ENCODE data around the gene FCF1.

Gene FCF1, protein sequence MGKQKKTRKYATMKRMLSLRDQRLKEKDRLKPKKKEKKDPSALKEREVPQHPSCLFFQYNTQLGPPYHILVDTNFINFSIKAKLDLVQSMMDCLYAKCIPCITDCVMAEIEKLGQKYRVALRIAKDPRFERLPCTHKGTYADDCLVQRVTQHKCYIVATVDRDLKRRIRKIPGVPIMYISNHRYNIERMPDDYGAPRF

GRCh38 chr14:74712499-74713394 is at the start of gene FCF1, which contains the start of gene AREL1:
Gene FCF1 (plus strand): TSS chr14:74713144. CDS start chr14:74713198, 54 bp downstream.
Gene AREL1 (minus strand): TSS chr14:74713080. CDS start chr14:74685615, 27,465 bp downstream.
- DNase-seq (ENCODE audit: low read depth in 2 of 3, low spot score in 2 of 3), result peak; percentile 40 to 63 (median 61)

GRCh38 chr14:74663884-74664283 is 49.1 kb upstream of the FCF1 start:
- DNase-seq (ENCODE audit: low read depth in 2 of 3, low spot score in 2 of 3), result no peak

GRCh38 chr14:74664717-74665116 is 48.2 kb upstream of the FCF1 start:
- DNase-seq (ENCODE audit: low read depth in 2 of 3, low spot score in 2 of 3), result no peak

GRCh38 chr14:74667758-74668157 is 45.2 kb upstream of the FCF1 start:
- DNase-seq (ENCODE audit: low read depth in 2 of 3, low spot score in 2 of 3), result no peak

GRCh38 chr14:74669256-74669655 is 43.7 kb upstream of the FCF1 start:
- no peak for DNase-seq (ENCODE audit: low read depth in 2 of 3, low spot score in 2 of 3)

DNA sequence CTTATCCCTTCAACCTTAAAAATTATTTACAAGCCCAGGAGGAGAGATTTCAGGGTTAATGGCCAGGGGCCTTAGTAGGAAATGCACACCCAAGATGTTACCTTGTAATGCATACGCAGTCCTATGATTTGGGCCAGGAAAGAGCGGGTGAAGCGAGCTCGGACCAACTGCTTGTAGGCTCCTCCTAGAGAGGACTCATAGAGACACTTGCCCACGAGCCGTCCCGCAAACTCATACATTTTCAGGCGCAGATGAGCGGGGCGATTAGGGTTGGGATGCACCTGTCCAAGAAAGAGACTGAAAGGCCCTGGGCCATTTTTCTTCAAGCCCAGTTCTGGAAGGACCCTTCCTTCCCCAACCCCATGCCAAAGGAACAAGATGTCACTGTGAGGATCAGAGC is 43.1 kb upstream of the FCF1 start:
- no peak for DNase-seq (ENCODE audit: low read depth in 2 of 3, low spot score in 2 of 3)

GRCh38 chr14:74670726-74671411 is 42.1 kb upstream of the FCF1 start:
- no peak for DNase-seq (ENCODE audit: low read depth in 2 of 3, low spot score in 2 of 3)

DNA sequence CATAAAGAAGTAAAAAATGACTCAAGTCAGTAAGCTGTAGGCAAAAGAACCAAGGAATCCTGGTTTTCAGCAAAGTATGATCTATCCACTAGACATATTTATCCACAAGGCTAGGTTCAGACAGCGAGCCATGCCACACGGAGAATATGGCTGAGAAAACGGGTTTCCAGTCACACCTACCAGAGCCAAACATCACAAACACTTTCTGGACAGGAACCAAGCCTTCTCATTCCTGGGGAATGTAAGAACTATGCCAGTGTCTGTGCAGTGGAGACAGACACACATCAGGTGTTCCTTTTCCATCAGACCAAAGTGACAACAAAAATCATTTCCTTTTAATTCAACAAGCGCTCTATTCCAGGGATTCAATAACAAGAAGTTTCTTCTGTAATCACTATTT is 41.2 kb upstream of the FCF1 start:
- DNase-seq (ENCODE audit: low read depth in 2 of 3, low spot score in 2 of 3), result no peak

GRCh38 chr14:74673768-74674167 is 39.2 kb upstream of the FCF1 start:
- DNase-seq (ENCODE audit: low read depth in 2 of 3, low spot score in 2 of 3), result no peak

- no peak for DNase-seq (ENCODE audit: low read depth in 2 of 3, low spot score in 2 of 3)
Observed at GRCh38 chr14:74675219-74675618, 37.7 kb upstream of the FCF1 start.

- DNase-seq (ENCODE audit: low read depth in 2 of 3, low spot score in 2 of 3), result no peak
Observed at GRCh38 chr14:74682169-74682952, 30.6 kb upstream of the FCF1 start.

- no peak for DNase-seq (ENCODE audit: low read depth in 2 of 3, low spot score in 2 of 3)
Observed at GRCh38 chr14:74683406-74683805, 29.5 kb upstream of the FCF1 start.

DNA sequence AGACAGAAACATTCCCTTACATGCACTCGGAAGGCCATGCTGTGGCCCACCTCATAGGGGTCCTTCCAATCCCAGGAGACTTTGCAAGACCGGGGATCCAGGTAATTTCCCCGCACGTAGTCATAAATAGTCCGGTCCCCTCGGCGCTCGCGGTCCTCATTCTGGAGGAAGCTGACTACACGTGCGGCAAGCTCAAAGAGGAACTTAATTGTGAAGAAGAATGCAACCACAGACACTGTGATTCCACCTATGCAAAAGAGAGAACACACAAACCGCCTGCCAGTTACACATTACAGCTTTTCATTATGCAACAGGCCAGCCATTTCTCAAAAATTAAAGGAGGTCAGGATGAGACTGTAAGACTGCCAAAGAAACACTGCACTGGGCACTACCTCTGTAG is 28.5 kb upstream of the FCF1 start:
- no peak for DNase-seq (ENCODE audit: low read depth in 2 of 3, low spot score in 2 of 3)

DNA sequence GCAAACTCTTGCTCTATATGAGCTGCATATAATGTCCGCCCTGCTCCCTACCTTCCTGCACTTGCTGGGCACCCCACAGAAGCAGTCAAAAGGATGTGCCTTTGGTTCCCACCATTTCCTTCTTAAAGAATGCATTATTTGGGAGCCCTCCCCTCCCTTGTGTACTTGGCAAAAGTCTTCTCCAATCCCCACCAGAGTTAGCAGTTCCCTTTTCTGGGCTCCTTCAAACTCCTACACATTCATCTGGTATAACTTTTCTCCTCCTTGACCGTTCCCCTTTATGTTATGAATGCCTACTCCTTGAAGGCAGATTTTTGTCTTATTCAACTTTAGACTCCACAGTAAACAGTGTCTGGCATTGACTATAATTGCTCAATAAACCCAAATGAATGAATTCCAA is 27.9 kb upstream of the FCF1 start:
- DNase-seq (ENCODE audit: low read depth in 2 of 3, low spot score in 2 of 3), result no peak

- no peak for DNase-seq (ENCODE audit: low read depth in 2 of 3, low spot score in 2 of 3)
Observed at GRCh38 chr14:74685921-74686678, 26.8 kb upstream of the FCF1 start.

- no peak for DNase-seq (ENCODE audit: low read depth in 2 of 3, low spot score in 2 of 3)
Observed at GRCh38 chr14:74691456-74691855, 21.5 kb upstream of the FCF1 start.

- DNase-seq (ENCODE audit: low read depth in 2 of 3, low spot score in 2 of 3), result no peak
Observed at GRCh38 chr14:74693191-74693590, 19.8 kb upstream of the FCF1 start.

- DNase-seq (ENCODE audit: low read depth in 2 of 3, low spot score in 2 of 3), result no peak
Observed at GRCh38 chr14:74695406-74695805, 17.5 kb upstream of the FCF1 start.

- no peak for DNase-seq (ENCODE audit: low read depth in 2 of 3, low spot score in 2 of 3)
Observed at GRCh38 chr14:74697011-74697410, 15.9 kb upstream of the FCF1 start.

- no peak for DNase-seq (ENCODE audit: low read depth in 2 of 3, low spot score in 2 of 3)
Observed at GRCh38 chr14:74697543-74697942, 15.4 kb upstream of the FCF1 start.

Data from activated CD8-positive, alpha-beta memory T cell treated with anti-CD3 and anti-CD28 coated beads for 48 hours (primary cell).